Brain pericyte (primary cell): ENCODE results near the gene ZFHX3.
"Not testable (repeated sequence)": the region's sequence is repeated elsewhere in the genome, so short reads cannot be mapped to it uniquely, and the experiment has no call there.

Experiments used
- DNase-seq: peaks from one replicate; pipeline ENCODE4 v3.0.0-alpha.2; 2012; ENCODE audit warnings: low read depth, low spot score

Gene ZFHX3, protein sequence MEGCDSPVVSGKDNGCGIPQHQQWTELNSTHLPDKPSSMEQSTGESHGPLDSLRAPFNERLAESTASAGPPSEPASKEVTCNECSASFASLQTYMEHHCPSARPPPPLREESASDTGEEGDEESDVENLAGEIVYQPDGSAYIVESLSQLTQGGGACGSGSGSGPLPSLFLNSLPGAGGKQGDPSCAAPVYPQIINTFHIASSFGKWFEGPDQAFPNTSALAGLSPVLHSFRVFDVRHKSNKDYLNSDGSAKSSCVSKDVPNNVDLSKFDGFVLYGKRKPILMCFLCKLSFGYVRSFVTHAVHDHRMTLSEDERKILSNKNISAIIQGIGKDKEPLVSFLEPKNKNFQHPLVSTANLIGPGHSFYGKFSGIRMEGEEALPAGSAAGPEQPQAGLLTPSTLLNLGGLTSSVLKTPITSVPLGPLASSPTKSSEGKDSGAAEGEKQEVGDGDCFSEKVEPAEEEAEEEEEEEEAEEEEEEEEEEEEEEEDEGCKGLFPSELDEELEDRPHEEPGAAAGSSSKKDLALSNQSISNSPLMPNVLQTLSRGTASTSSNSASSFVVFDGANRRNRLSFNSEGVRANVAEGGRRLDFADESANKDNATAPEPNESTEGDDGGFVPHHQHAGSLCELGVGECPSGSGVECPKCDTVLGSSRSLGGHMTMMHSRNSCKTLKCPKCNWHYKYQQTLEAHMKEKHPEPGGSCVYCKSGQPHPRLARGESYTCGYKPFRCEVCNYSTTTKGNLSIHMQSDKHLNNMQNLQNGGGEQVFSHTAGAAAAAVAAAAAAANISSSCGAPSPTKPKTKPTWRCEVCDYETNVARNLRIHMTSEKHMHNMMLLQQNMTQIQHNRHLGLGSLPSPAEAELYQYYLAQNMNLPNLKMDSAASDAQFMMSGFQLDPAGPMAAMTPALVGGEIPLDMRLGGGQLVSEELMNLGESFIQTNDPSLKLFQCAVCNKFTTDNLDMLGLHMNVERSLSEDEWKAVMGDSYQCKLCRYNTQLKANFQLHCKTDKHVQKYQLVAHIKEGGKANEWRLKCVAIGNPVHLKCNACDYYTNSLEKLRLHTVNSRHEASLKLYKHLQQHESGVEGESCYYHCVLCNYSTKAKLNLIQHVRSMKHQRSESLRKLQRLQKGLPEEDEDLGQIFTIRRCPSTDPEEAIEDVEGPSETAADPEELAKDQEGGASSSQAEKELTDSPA (N-terminal part only)

DNA sequence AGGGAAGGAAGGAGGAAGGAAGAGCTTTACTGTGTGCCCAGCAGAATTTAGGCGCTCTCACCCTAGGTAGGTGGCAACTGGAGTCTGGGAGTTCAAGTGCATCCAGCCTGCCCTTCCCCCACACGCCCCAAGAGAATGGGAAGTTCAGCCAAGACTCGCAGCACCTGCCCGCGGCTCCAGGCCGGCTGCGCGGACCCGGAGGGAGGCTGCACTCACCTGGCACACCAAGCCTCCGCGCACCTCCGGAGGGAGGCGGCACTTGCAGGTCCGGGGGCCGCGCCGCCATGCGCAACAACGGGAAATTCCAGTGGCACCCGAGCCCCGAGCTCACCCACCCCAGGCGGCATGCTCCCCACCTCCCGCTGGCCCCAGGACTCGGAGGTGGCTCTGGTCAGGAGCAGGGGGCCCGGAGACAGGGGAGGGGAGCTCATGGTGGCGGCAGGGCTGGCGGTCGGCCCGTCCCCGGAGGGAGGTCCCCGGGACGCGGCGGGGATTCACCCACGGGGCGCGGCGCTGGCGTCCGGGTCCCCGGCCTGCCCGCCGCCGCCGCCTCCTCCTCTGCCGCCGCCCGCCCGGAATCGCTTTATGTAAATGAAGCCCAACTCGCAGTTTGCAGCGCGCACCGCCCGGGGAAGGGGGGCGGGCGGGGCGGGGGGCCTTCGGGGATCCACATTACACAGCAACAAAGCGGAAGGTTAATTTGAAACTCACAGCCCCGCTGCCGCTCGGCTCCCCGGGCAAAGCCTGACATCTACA is at the start of gene ZFHX3:
ZFHX3 (minus strand) TSS at position 593 of the 756 bp plus-strand sequence. CDS start 87,983 bp downstream, outside the sequence.
- DNase-seq, result no peak

DNA sequence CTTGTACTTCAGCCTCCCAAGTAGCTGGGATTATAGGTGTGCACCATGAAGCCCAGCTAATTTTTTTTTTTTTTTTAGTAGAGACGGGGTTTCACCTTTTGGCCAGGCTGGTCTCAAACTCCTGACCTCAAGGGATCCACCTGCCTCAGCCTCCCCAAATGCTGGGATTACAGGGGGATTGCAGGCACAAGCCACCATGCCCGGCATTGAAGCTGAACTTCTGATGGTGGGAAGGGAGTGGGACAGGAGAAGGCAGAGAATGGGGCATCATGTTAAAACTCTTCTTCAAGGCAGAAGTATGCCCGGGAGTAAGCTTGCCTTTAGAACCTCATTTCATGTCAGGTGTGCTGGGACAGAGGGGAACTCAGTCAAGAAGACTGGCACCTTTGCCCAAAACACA is 48.6 kb upstream of the ZFHX3 start:
- no peak for DNase-seq

DNA sequence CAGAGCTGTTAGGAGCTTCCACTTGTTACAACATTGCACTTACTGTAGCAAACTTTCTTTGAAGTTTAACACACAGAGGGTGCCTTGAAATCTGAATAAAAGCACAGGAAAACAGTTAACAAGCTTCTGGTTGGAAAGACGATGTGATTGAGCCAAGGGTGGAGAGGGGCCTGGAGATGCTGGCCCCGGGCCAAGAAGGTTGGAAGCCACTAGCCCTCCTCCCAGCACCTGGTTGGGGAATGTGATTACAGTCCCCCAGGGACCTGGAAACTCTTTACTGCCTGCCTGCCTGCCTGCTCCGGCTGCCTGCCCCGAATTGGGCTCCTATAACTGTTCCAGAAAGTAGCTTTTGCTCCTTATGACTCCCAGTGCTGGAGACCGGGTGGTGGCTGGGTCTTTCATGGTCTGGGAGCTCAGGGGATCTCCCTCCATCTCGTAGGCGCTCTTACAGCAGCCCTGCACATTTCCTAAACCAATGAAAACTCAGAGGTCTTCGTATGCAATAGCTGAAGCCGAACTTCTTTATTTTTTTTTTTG is 48.0 kb upstream of the ZFHX3 start:
- no peak for DNase-seq

DNA sequence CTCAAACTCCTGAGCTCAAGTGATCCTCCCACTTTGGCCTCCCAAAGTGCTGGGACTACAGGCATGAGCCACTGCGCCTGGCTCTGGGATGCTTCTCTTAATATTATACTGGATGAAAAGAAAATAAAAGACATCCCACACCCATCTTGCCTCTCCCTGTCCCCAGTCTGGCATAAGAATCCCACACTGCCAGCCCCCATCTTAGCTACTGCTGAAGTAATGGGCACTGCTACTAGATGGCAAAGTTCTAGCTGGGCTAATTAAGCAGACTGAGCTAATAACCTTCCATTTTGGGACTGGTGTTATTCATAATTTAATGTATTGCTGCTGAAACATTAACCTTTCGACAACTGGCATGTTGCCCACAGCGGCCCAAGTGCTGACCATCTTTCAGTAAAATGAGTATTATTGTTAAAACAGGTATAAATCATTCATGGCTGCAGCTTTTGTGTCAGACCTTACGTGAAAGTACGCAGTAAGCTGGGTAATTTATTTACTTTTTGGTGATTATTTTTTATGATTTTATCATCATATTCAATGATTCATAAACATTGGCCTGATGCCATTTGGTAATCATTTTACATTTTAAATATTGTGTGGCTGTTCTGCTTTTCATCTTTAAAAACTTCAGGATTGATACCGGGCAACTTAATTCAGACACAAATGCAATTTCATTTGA is 47.4 kb upstream of the ZFHX3 start:
- DNase-seq, result no peak

DNA sequence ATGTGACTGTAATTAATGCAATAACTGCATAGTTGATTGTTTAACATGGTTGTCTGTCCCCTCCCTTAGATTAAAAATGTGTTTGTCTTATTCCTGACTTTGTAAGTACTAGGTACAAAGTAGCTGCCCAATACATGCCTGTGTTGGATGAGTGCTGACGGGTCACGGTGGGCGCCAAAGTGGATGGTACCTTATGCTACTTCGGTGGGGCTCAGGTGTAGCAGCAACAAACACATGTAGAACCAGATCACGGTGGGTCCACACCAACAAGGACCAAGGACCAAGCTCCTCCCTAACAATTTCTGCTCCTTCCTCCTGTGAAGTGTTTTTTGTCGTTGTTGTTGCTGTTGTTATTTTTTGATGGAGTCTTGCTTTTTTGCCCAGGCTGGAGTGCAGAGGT is 46.4 kb upstream of the ZFHX3 start:
- peak; percentile 16 for DNase-seq

DNA sequence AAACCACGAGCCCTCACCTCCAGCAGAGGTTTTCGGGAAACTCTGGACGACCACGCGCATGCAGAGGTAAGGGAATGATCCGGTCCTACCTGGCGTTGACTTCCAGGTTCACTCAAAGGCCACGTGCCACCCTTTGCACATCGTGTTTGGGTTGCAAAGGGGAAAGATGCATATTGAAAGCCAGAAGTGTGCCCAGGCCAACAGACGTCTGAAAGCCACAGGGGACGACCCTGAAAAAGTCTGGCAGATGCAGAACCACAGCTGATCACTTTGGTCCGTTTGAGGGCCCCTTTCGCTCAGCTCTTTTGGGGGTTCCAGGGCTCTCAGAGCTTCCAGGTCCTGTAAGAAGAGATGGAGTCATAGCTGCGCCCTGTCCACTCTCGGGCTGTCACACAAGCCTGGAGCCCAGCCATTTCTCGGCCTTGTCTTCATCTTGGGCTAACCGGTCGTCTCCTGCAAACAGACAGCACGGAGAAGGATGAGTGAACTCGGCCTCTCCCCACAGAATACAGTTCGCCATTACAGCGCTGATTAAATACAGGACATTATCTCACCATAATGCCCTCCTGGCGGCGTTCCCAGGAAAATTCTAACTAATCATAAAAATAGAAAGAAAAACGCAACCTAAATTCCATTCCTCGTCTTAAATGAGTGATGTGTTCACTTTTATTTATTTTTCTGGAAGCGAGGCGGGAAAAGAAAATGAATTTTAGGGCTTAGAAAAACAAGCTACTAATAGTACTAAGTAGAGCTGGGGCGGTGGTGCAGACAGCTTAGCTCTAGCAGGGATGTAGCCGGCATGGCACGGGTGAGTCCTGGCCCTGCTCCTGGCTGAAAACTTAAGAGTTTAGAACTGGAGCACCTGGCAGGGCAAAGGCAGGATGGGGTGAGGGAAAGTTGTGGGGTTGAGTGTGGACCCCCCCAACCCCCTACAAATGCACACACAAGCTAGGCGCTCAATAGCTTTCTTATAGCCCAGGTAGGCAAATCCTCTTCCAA is 45.5 kb upstream of the ZFHX3 start:
- no peak for DNase-seq

DNA sequence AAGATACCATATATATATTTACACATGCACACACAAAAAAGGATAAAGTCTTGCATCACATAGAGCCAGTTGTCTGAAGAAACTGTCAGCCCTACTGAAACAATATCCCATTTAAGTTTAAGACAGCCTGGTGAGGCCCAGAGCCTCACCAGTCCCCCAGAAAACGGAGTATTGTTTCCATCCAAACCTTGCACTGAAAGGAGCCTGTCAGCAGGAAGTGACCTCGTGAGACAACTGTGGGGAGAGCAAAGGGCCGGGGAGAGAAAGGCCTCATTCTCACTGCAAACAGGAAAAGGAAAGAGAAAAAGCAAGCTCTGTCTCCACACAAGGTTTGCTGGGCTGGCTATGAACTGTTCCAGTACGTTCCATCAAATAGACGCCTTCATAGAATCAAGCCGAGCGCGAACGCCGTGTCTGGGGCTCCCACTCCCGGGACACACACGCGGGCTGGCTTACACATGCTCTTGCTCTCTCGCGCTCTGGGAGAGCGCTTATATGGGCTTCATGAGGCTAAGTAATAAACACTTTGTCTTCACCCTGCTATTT is 44.4 kb upstream of the ZFHX3 start:
- no peak for DNase-seq

DNA sequence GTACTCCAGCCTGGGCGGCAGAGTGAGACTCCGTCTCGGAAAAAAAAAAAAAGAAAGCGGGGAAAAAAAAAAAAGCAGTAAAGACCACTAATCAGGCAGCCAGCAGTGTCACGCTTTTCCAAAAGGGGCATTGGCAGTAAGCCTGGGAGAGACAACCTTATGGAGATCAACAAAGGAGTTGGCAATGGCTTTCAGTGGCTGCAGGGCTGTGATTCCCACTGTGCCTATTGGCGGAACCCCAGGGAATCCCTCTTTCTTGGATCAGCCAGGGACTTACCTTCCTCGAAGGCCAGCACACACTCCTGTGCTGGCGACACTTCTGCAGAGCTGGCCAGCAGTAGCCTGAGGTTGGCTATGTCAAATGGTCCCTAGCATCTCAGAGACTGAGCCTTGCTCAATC is 43.2 kb upstream of the ZFHX3 start:
- no peak for DNase-seq

DNA sequence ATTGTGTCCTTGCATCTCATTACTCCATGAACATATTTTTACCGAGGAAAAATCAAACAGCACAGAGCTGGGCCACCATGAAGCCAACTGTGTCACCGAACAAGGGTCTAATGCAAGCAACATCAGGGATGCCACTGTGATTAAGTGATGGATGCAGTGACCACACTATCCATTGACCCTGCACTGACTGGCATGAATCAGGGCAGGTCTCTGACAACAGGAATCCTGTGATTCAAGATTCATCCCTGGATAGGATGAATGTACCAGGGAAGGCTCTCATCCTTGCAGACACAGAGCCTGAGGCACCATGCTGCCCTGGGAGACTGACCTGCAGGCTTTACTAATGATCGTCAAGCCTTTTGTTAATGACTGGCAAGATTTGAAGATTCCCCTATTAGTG is 41.5 kb upstream of the ZFHX3 start:
- DNase-seq, result no peak

DNA sequence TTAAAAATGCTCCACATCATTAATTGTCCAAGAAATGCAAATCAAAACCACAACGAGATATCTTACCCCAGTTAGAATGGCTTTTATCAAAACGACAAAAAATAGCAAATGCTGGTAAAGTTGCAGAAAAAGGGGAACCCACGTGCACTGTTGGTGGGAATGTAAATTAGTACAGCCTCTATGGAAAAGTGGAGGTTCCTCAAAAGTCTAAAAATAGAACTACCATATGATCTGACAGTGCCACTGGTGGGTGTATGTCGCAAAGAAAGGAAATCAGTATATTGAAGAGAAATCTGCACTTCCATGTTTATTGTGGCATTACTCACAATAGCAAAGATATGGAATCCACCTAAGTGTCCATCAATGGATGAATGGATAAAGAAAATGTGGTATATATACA is 38.2 kb upstream of the ZFHX3 start:
- no peak for DNase-seq

DNA sequence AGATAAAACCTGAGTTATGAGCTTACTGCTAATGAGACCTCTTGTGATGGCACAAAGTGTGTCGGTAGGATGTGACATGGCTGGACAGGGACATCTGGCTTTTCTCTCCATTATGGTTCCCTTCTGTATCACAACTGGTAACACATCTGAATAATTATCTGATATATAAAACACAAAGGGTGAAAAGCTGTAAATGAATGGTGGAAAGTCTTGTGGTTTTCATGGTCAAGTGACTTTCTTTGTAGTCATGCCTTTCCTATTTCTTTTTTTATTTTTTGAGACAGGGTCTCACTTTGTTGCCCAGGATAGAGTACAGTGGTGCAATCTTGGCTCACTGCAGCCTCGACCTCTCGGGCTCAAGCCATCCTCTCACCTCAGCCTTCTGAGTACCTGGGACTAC is 35.3 kb upstream of the ZFHX3 start:
- DNase-seq, result no peak

DNA sequence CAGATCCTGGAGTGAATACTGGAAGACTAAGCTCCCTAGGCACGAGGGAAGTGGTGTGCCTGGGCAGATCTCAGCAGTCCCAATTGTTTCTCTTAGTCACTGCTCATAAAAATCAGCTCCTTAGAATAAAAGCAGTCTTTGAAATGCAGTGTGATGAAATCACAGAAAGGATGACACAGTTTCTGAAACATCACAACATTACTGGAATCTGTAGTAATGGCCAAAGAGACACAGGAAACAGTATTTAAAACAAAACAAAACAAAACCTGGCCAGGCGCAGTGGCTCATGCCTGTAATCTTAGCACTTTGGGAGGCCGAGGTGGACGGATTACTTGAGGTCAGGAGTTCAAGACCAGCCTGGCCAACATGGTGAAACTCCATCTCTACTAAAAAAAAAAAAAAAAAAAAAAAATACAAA is 34.7 kb upstream of the ZFHX3 start:
- DNase-seq, result not testable (repeated sequence)

DNA sequence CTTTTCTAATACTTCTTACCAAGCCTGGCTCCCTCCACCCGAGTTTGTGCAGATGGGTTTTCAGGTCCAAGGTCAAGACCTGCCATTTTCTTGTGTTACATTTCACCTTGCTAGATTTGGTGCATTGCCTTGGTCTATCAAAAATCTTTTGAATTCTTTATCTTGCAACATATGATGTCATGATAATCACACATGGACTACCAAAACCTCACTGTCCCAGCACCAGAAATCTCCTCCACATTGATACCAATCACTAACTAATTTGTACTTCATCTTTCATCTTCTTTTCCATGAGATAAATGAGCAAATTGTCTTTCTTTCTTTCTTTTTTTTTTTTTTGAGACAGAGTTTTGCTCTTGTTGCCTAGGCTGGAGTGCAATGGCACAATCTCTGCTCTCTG is 33.0 kb upstream of the ZFHX3 start:
- DNase-seq, result no peak

DNA sequence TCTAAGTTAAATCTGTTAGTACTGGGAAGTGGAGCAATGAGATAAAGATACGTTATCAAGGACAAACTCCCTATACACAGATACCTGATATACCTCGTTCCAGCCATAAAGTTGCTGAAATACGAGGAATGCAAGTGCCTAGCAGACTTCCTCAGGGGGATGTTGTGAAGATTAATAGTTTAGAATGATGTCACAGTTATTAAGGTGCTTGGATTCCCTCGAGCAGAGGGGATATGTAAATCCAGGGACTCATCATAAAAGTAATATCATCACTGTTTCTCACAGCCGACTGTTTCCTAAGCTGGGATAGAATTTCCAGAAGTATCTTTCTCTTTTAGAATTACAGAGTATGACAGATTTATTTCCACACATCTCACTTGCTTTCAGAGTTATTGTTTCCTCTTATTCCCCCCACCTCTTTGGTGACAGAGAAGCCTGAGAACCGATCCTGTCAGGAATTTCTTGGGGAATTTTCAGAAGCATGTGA is 28.4 kb upstream of the ZFHX3 start:
- no peak for DNase-seq

DNA sequence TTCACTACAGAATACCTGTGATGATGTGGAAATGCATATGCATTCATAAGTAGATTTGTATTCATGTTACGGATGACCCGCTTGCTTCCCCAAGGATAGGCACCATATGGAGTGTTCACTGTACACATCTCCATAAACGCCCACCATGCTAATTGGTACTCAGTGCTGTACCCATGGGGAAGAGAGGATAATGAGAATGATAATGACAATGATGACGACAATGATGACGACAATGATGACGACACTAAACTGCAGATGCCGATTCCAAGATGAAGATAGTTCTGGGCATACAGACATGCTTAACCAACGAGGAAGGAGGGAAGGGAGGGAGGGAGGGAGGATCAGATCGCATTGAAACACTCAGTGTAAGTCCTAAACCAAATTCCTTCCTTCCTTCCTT is 26.5 kb upstream of the ZFHX3 start:
- DNase-seq, result no peak

DNA sequence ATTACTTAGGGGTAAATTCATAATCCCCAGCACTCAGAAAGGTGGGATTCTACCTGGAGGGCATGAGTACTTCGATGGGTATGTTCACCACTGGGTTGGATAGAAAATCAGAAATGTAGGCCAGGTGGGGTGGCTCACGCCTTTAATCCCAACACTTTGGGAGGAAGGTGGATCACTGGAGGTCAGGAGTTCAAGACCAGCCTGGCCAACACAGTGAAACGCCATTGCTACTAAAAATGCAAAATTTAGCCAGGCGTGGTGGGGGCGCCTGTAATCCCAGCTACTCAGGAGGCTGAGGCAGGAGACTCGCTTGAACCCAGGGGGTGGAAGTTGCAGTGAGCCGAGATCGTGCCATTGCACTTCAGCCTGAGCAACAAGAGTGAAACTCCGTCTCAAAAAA is 24.1 kb upstream of the ZFHX3 start:
- not testable (repeated sequence) for DNase-seq

DNA sequence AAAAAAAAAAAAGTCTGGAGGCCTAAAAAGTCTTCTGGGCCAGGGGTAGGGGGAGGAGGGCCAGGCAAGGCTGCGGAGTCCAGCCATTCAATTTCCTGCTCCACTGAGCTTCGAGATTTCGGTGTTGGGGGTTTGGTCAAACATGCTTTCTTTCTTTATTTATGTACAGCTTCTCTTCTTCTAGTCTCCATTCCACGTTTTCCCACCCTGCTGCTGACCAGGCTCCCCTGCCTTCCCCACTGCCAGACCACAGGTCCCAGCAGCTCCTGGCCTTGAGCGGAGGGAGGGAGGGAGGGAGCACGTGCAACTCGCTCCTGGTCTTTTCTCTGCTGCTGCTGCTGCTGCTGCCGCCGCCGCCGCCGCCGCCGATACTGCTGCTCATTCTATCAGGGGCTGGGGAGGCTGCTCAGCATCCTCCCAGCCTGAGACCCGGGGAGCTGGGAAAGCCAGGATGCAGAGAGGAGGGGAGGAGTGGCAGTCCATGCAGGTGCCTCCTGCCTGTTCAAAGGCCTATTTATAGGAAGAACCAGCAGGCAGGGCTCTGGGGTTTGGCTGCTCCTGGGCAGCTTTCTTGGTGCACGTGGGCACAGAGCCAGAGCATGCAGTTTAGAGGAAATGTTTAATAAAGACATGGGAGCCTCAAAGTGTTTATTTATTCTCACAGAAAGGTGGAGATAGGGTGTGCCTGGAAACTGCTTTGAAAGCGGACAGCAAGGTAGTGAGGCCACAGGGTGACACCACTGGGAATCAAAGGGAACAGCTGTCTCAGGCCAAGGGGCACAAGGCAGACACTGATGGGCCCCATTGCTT is 23.4 kb upstream of the ZFHX3 start:
- DNase-seq, result no peak
